ENCODE results near the gene IL1RAP. TPM values are rescaled to one million over a fixed set of nuclear protein-coding genes. Genes with fewer than 3 reads are reported as not detected.
A peak's percentile ranks its signal among the peaks of the same experiment; 100 is the strongest.

Gene IL1RAP
- total RNA-seq, 4 donors from 2014 or later, result 4.5 to 13.9 (median 5.2) TPM

- Histone ChIP-seq H3K27me3 (no peaks in the 10 kb centered on the region), H3K27ac (replicated peaks in 1 of 4) (no peak overlapping the region), H3K4me1 (no peaks in the 10 kb centered on the region), H3K36me3 (peaks cover 0 to 4% (median 0%) of the 10 kb centered on the region in 4 donors), H3K4me3 (no peak overlapping the region), H3K9me3 (no peaks in the 10 kb centered on the region)
- TF ChIP-seq POLR2AphosphoS5 (IDR thresholded peaks at IDR 0.05) (no peak), POLR2A (IDR thresholded peaks at IDR 0.05; ENCODE audit: low read depth) (no peak), CTCF (IDR thresholded peaks at IDR 0.05) (no peak), EP300 (IDR thresholded peaks at IDR 0.05) (no peak)
- intact Hi-C loops (cut with DNase I), result no loop called here
- DNase-seq (ENCODE audit: extremely low spot score), result no peak
- WGBS, result 96% methylated on average over 11 of the region's 11 CpGs
Observed at GRCh38 chr3:190560013-190560895, 46.4 kb downstream of the IL1RAP start.

- no peak overlapping the region for H3K27ac ChIP-seq (replicated peaks in 1 of 4)
- intact Hi-C loops (cut with DNase I), result no loop called here
- DNase-seq (ENCODE audit: extremely low spot score), result no peak
- peaks cover 0 to 6% (median 0%) of the 10 kb centered on the region in 4 donors for H3K4me1 ChIP-seq
- 96% methylated on average over 3 of the region's 3 CpGs for WGBS
- H3K4me3 ChIP-seq, result no peak overlapping the region
- no peaks in the 10 kb centered on the region for H3K27me3 ChIP-seq
- no peaks in the 10 kb centered on the region for H3K9me3 ChIP-seq
- no peaks in the 10 kb centered on the region for H3K36me3 ChIP-seq
- TF ChIP-seq EP300 (IDR thresholded peaks at IDR 0.05) (no peak), POLR2AphosphoS5 (IDR thresholded peaks at IDR 0.05) (no peak), CTCF (IDR thresholded peaks at IDR 0.05) (no peak), POLR2A (IDR thresholded peaks at IDR 0.05; ENCODE audit: low read depth) (no peak)
Observed at GRCh38 chr3:190562866-190563510, 49.1 kb downstream of the IL1RAP start.

GRCh38 chr3:190564175-190564574 lies 50.3 kb downstream of the IL1RAP start:
- intact Hi-C loops (cut with DNase I), result no loop called here
- no peaks in the 10 kb centered on the region for H3K9me3 ChIP-seq
- H3K27me3 ChIP-seq, result no peaks in the 10 kb centered on the region
- 92% methylated on average over 2 of the region's 2 CpGs for WGBS
- H3K4me1 ChIP-seq, result peaks cover 0 to 6% (median 0%) of the 10 kb centered on the region in 4 donors
- H3K4me3 ChIP-seq, result no peak overlapping the region
- no peaks in the 10 kb centered on the region for H3K36me3 ChIP-seq
- DNase-seq (ENCODE audit: extremely low spot score), result no peak
- TF ChIP-seq POLR2AphosphoS5 (IDR thresholded peaks at IDR 0.05) (no peak), CTCF (IDR thresholded peaks at IDR 0.05) (no peak), POLR2A (IDR thresholded peaks at IDR 0.05; ENCODE audit: low read depth) (no peak), EP300 (IDR thresholded peaks at IDR 0.05) (no peak)
- no peak overlapping the region for H3K27ac ChIP-seq (replicated peaks in 1 of 4)

- H3K27ac ChIP-seq (replicated peaks in 1 of 4), result peak overlapping the region in 2 of 4 donors; percentile 4 to 37
- TF ChIP-seq CTCF (IDR thresholded peaks at IDR 0.05) (no peak), POLR2A (IDR thresholded peaks at IDR 0.05; ENCODE audit: low read depth) (no peak), EP300 (IDR thresholded peaks at IDR 0.05) (no peak), POLR2AphosphoS5 (IDR thresholded peaks at IDR 0.05) (peak; percentile 50 to 64)
- peaks cover 0 to 6% (median 0%) of the 10 kb centered on the region in 4 donors for H3K4me1 ChIP-seq
- H3K36me3 ChIP-seq, result no peaks in the 10 kb centered on the region
- no peaks in the 10 kb centered on the region for H3K27me3 ChIP-seq
- DNase-seq (ENCODE audit: extremely low spot score), result peak; percentile 93
- intact Hi-C loops (cut with DNase I), result no loop called here
- WGBS, result 62% methylated on average over 6 of the region's 6 CpGs
- H3K4me3 ChIP-seq, result no peak overlapping the region
- H3K9me3 ChIP-seq, result no peaks in the 10 kb centered on the region
Observed at GRCh38 chr3:190566043-190566933, 52.4 kb downstream of the IL1RAP start.

Measured in esophagus muscularis mucosa (tissue), 4 donors.